ENCODE results near the gene PIGB.

- TF ChIP-seq POLR2A (IDR thresholded peaks at IDR 0.05; ENCODE audit: low read length): no peak
- no peak for TF ChIP-seq GATA1 (IDR thresholded peaks at IDR 0.05; ENCODE audit: low read depth, low read length)
Measured at GRCh38 chr15:55356985-55357585, 38.1 kb downstream of the PIGB start.
